Spleen (tissue), 7 donors: Measurements from ENCODE around the gene AGFG2.

Experiments used
- CTCF ChIP-seq, 11 experiments: fragments of 200-600 bp in 7 of 11; fragments of 450-650 bp in 4 of 11; sonication (generic) in 4 of 11; IDR thresholded peaks in 8 of 11; conservative IDR thresholded peaks in 3 of 11; 1 replicate in 7 of 11; 2 replicates in 4 of 11; pipeline versions ENCODE4 v1.4.0 to v1.8.0; 2016 to 2021; ENCODE audit warnings: antibody characterized with exemption in 11 of 11, inconsistent platforms in 4 of 11, mild to moderate bottlenecking in 1 of 11
- POLR2A ChIP-seq, 3 donors: fragments of 450-650 bp; IDR thresholded peaks; one replicate each; pipeline ENCODE4 v1.5.1; 2017; ENCODE audit warnings: antibody characterized with exemption in 3 of 3, mild to moderate bottlenecking in 1 of 3
- POLR2AphosphoS5 ChIP-seq, 3 donors: sonication (generic); formaldehyde crosslinking; IDR thresholded peaks; one replicate each; pipeline ENCODE4 v1.5.1; 2017; ENCODE audit warnings: antibody characterized with exemption in 3 of 3
- donor health status: DM: no; HTN: no; CAD: no; lungs with moderate emphysema.
- donor health status: DM: no; HTN: no; CAD: no.
- donor health status: DM: no; HTN: no; CAD: no.

GRCh38 chr7:100575746-100576383 lies 36.9 kb downstream of the AGFG2 start:
- no peak for TF ChIP-seq POLR2A (IDR thresholded peaks at IDR 0.05)
- no peak for TF ChIP-seq CTCF (IDR thresholded peaks at IDR 0.05 in 8 of 11, conservative IDR thresholded peaks at IDR 0.05 in 3 of 11)
- TF ChIP-seq POLR2AphosphoS5 (IDR thresholded peaks at IDR 0.05), result peak in 1 of 3 donors; percentile 15
